HepG2 (cell line): Measurements from ENCODE around the gene ZMIZ1. TPM values are rescaled to one million over a fixed set of nuclear protein-coding genes. Genes with fewer than 3 reads are reported as not detected.

Experiments used
- AGO2 ChIP-seq: fragments of 200-400 bp; formaldehyde crosslinking; optimal IDR thresholded peaks from 2 replicates; pipeline ENCODE3; 2017; ENCODE audit warnings: mild to moderate bottlenecking, low read depth, low read length, moderate library complexity
- AHR ChIP-seq: IDR thresholded peaks from 2 replicates; pipeline ENCODE4 v1.6.1; 2018; ENCODE audit warnings: missing genetic modification reagents, missing compliant biosample characterization
- BATF2 ChIP-seq: sonication (generic); formaldehyde crosslinking; IDR thresholded peaks from 2 replicates; pipeline ENCODE4 v1.8.0; 2022; ENCODE audit warnings: mild to moderate bottlenecking, missing genetic modification reagents, moderate library complexity
- HOXA7 ChIP-seq: sonication (generic); formaldehyde crosslinking; IDR thresholded peaks from 2 replicates; pipeline ENCODE4 v1.8.1; 2022; ENCODE audit warnings: mild to moderate bottlenecking, missing genetic modification reagents, moderate library complexity
- IKZF4 ChIP-seq: sonication (generic); formaldehyde crosslinking; IDR thresholded peaks from 2 replicates; pipeline ENCODE4 v1.5.1; 2020; ENCODE audit warnings: borderline replicate concordance, mild to moderate bottlenecking, low read depth, missing genetic modification reagents; ENCODE audit errors: not compliant biosample characterization
- MZF1 ChIP-seq: sonication (generic); formaldehyde crosslinking; IDR thresholded peaks from 2 replicates; pipeline ENCODE4 v1.8.1; 2023; ENCODE audit warnings: mild to moderate bottlenecking, missing genetic modification reagents, borderline replicate concordance
- NFATC3 ChIP-seq: sonication (generic); formaldehyde crosslinking; IDR thresholded peaks from 2 replicates; pipeline ENCODE4 v1.5.1; 2020; ENCODE audit warnings: mild to moderate bottlenecking, missing genetic modification reagents
- RERE ChIP-seq: IDR thresholded peaks from 2 replicates; pipeline ENCODE4 v1.6.1; 2016; ENCODE audit warnings: low read depth, missing genetic modification reagents, missing compliant biosample characterization
- RFX5 ChIP-seq: IDR thresholded peaks from 2 replicates; pipeline ENCODE4 v1.6.1; 2011; ENCODE audit warnings: low read depth, low read length, improper control_type of control experiment
- SALL2 ChIP-seq: sonication (generic); formaldehyde crosslinking; IDR thresholded peaks from 2 replicates; pipeline ENCODE4 v1.8.1; 2023; ENCODE audit warnings: mild to moderate bottlenecking, missing genetic modification reagents, inconsistent platforms
- TEF ChIP-seq: sonication (generic); formaldehyde crosslinking; IDR thresholded peaks from 2 replicates; pipeline ENCODE4 v1.5.0; 2020; ENCODE audit warnings: missing genetic modification reagents
- THAP7 ChIP-seq: sonication (generic); formaldehyde crosslinking; IDR thresholded peaks from 2 replicates; pipeline ENCODE4 v1.8.1; 2023; ENCODE audit warnings: mild to moderate bottlenecking, missing genetic modification reagents
- U2AF2 ChIP-seq: fragments of 200-400 bp; formaldehyde crosslinking; IDR thresholded peaks from 2 replicates; pipeline ENCODE4 v1.6.1; 2017; ENCODE audit warnings: low read depth, mild to moderate bottlenecking, low read length
- ZBTB46 ChIP-seq: sonication (generic); formaldehyde crosslinking; IDR thresholded peaks from 2 replicates; pipeline ENCODE4 v1.4.0; 2020; ENCODE audit warnings: mild to moderate bottlenecking, missing genetic modification reagents, borderline replicate concordance
- ZKSCAN1 ChIP-seq: fragments of 150-350 bp; IDR thresholded peaks from 2 replicates; pipeline ENCODE4 v1.6.1; 2014; ENCODE audit warnings: low read length
- ZNF430 ChIP-seq: sonication (generic); formaldehyde crosslinking; IDR thresholded peaks from 2 replicates; pipeline ENCODE4 v1.9.0; 2021; ENCODE audit warnings: mild to moderate bottlenecking, missing genetic modification reagents
- ZNF549 ChIP-seq: sonication (generic); formaldehyde crosslinking; IDR thresholded peaks from 2 replicates; pipeline ENCODE4 v1.5.0; 2020; ENCODE audit warnings: missing genetic modification reagents
- ZNF792 ChIP-seq: IDR thresholded peaks from 2 replicates; pipeline ENCODE4 v1.6.1; 2016
- ZNF879 ChIP-seq: sonication (generic); formaldehyde crosslinking; IDR thresholded peaks from 2 replicates; pipeline ENCODE4 v1.8.1; 2023; ENCODE audit warnings: missing genetic modification reagents
- ZSCAN12 ChIP-seq: sonication (generic); formaldehyde crosslinking; IDR thresholded peaks from 2 replicates; pipeline ENCODE4 v1.9.0; 2021; ENCODE audit warnings: mild to moderate bottlenecking, missing genetic modification reagents
- polyA plus RNA-seq, 8 experiments: library from polyadenylated mRNA; depleted of rRNA in 3 of 8; stranded (reverse) in 7 of 8; unstranded in 1 of 8; fragments of >200 nt; fragmentation: Illumina TruSeq in 4 of 8; extraction: Trizol in 4 of 8; gene quantifications; 2 replicates each; pipeline versions ENCODE4 v1.2.1 to v1.2.3, GENCODE V29; 2011 to 2016; ENCODE audit warnings: low read depth in 4 of 8, missing spikeins in 1 of 8, mixed read lengths in 1 of 8; ENCODE audit not compliant: insufficient read depth in 1 of 8
- total RNA-seq, 5 experiments: library from RNA; depleted of rRNA; stranded (reverse); fragments of >200 nt; fragmentation: Illumina TruSeq; extraction: Trizol; gene quantifications; 2 replicates each; pipeline ENCODE4 v1.2.3, GENCODE V29; 2016; ENCODE audit warnings: low read depth in 1 of 5

Gene ZMIZ1
- total and polyA plus RNA-seq, 2 of the 13 experiments (the other 11 are each of a cell fraction or from before 2014, with no cell fraction given) = 5.3 to 10.2 TPM

GRCh38 chr10:79058899-79059841 is 9.6 kb upstream of the ZMIZ1 start (continued):
- TF ChIP-seq THAP7 (CRISPR knock-in tag) (no peak), ZNF792 (CRISPR knock-in tag) (no peak; the same call in 1 of the 2 replicates), TEF (CRISPR knock-in tag) (no peak), HOXA7 (CRISPR knock-in tag) (no peak), ZNF549 (CRISPR knock-in tag) (peak; percentile 82; the same call in 1 of the 2 replicates), MZF1 (CRISPR knock-in tag) (no peak), RERE (CRISPR knock-in tag) (peak; percentile 97), NFATC3 (CRISPR knock-in tag) (no peak), AGO2 (no peak), ZKSCAN1 (no peak), BATF2 (CRISPR knock-in tag) (no peak), ZNF430 (CRISPR knock-in tag) (peak; percentile 58; the same call in 1 of the 2 replicates), ZNF879 (no peak), ZBTB46 (CRISPR knock-in tag) (no peak), IKZF4 (CRISPR knock-in tag) (no peak), RFX5 (no peak), U2AF2 (no peak), AHR (no peak), ZSCAN12 (CRISPR knock-in tag) (no peak), SALL2 (CRISPR knock-in tag) (peak; percentile 97)
